ENCODE measurements around the gene TMEM86A. TPM values are rescaled to one million over a fixed set of nuclear protein-coding genes. Genes with fewer than 3 reads are reported as not detected.

The TMEM86A gene, protein sequence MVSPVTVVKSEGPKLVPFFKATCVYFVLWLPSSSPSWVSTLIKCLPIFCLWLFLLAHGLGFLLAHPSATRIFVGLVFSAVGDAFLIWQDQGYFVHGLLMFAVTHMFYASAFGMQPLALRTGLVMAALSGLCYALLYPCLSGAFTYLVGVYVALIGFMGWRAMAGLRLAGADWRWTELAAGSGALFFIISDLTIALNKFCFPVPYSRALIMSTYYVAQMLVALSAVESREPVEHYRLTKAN
- 1.3 and 1.5 TPM in 2 replicates for total RNA-seq

DNA sequence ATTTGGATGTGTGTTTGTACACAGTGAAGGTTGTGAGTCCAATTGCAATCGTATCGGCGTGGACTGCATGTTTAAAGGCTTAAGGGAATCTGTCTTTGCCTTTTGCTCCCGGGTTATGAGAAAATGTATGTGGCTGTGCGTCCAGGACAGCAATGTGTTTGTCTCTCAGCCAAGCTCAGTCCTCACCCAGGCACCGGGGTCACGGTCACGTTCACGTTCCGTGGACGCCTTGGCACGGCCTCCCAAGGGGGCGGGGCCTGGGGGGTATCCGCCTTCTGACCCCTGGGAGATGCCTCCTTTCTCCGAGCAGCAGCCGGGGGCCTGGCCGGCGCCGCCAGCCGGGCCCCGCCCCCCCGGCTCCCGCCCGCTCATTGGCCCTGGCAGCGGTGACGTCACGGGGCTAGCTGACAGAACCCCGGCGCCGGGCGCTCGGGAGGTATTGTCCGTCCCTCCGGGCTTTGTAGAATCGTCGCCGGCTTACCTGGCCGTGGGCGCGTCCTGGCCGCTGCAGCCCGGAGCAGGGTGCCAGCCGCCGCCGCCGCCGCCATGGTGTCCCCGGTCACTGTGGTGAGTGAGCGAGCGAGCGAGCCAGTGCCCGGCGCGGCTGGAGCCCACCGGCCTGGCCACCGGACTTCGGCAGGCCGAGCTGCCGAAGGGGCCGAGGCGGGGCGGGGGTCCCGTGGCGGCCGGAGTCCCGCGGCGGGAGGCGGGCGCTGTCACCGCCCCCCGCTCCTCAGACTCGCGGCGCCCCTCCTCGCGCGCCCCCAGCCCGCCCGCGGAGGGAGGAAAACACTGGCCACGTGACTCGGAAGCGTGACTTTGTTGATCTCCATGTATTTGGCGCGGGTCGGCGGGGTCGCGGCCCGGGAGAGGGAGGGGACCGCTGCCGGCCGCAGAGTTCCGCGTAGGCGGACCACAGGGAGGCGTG is at the start of gene TMEM86A:
Gene TMEM86A (plus strand): TSS at position 439 of the 928 bp plus-strand sequence. CDS start 108 bp downstream, at position 547.

DNA sequence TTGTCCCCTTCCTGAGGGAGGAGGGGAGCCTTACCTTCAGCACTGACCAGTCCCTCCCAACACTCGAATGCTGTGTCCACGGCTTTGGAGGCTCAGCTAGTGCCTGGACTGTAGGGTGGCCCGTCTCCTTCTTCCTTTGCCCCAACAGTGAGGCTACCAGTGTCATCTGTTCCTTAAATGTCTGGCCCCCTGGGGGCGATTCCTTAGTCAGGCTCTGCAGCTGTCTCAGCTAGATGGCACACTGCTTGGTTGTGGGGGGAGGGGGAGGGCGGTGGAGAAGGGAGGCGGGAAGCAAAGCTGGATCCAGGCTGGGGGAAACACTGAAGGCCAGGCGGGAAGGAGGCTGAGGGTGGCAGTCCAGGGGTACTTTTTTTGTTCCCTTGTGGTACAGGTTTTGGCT is 27.5 kb downstream of the TMEM86A start, which contains the start of gene IGSF22:
Gene IGSF22 (minus strand): TSS at position 149 of the 400 bp plus-strand sequence. CDS start 1,952 bp downstream, outside the sequence.

Other genes starting within 250 kb of the TMEM86A start
- not detected in 2 replicates for gene LDHAL6A, start 242.9 kb upstream of the TMEM86A start, total RNA-seq
- gene TSG101, start 171.8 kb upstream of the TMEM86A start, total RNA-seq: 36.8 and 48.7 TPM in 2 replicates
- gene UEVLD, start 110.0 kb upstream of the TMEM86A start, total RNA-seq: 24.8 and 29.2 TPM in 2 replicates
- 0.65 and 2.7 TPM in 2 replicates for gene MISFA, start 99.0 kb upstream of the TMEM86A start, total RNA-seq
- gene SPTY2D1, start 64.4 kb upstream of the TMEM86A start, total RNA-seq: 16.4 and 16.6 TPM in 2 replicates
- gene IGSF22, start 27.4 kb downstream of the TMEM86A start, total RNA-seq: not detected in 2 replicates
- gene PTPN5, start 93.0 kb downstream of the TMEM86A start, total RNA-seq: not detected in 2 replicates
- not detected in 2 replicates for gene MRGPRX1, start 240.6 kb downstream of the TMEM86A start, total RNA-seq